Posterior vena cava (tissue), 2 donors: ENCODE data around the gene ANO6. TPM values are rescaled to one million over a fixed set of nuclear protein-coding genes. Genes with fewer than 3 reads are reported as not detected.
"Not testable (repeated sequence)": the region's sequence is repeated elsewhere in the genome, so short reads cannot be mapped to it uniquely, and the experiment has no call there.

Experiments used
- DNase-seq: peaks from one replicate; pipeline ENCODE4 v3.0.0-alpha.2; 2020; ENCODE audit warnings: low spot score
- intact Hi-C, 2 donors: fragments of 100-400 bp; cut with DNase I; formaldehyde crosslinking; loops; one replicate each; pipeline versions ENCODE4 v1.14.1 to v1.14.2; 2022 to 2023
- total RNA-seq, 2 donors: library from RNA; stranded (reverse); fragmentation: NEBNext Ultra II Directional; extraction: Animal tissue kit (Norgen Biotek cat#: 25700); gene quantifications; one replicate each; pipeline ENCODE4 v1.2.1, GENCODE V29; 2021
- donor health status: DM: yes; HTN: yes; CAD: no.
- donor health status: DM: yes; HTN: yes; CAD: no.

Gene ANO6
- total RNA-seq, 2 donors from 2014 or later, result 74.8 to 76.6 TPM

DNA sequence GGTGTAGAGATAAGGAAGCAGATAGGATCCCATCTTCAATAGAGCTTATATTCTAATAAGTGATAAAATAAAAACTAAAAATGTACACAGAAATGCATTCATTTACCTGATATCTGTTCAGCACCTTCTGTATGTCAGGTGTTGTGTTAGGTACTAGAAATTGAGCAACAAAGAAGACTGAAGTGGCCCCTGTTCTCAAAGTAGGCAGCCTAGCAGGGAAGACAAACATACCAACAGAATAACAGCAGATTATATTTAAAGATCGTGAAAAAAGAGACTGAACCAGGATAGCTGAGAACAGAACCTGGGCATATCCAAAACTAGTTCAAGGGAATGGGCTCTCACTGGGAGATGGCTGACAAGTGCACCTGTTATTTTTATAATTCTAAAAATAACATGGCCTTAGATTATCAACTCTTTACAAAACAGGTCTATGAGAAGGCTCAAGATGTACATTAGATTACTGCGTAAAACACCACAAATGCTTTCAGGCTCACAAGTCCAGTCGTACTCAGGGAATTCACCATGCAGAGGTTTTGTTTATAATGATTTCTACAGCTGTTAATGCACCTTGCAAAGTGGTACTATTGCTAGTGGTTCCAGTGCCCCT, 16.4 kb downstream of the ANO6 start:
- no peak for DNase-seq
- intact Hi-C loops, result no loop called here

DNA sequence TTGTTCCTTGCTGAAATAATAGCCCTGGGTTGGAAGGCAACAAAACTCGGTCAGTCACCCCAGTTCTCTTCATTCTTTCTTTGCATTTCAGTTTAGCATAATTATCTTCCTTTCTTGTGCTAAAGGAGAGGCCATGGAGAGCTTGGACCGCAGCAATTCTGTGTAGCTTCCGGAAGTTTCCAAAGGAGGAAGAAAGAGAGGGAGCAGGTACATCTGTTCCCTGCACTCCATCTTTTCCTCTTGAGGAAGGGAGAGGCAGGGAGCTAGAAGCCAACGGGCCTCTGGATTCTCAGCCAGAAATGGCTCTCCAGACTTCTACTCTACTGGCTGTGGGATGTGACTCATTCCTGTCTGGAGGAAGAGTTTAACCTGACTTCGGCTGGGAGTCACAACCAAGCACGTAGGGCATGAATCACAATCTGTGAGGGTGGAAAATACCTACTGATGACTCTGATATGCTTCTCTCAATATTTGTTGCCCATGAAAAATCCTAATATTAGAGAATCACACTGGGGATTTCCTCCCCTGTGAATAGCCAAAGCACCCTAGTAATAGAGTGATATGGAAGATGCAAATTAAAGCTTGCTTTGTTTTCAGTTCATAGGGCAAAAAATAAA, 17.0 kb downstream of the ANO6 start:
- intact Hi-C loops, result no loop called here
- no peak for DNase-seq

DNA sequence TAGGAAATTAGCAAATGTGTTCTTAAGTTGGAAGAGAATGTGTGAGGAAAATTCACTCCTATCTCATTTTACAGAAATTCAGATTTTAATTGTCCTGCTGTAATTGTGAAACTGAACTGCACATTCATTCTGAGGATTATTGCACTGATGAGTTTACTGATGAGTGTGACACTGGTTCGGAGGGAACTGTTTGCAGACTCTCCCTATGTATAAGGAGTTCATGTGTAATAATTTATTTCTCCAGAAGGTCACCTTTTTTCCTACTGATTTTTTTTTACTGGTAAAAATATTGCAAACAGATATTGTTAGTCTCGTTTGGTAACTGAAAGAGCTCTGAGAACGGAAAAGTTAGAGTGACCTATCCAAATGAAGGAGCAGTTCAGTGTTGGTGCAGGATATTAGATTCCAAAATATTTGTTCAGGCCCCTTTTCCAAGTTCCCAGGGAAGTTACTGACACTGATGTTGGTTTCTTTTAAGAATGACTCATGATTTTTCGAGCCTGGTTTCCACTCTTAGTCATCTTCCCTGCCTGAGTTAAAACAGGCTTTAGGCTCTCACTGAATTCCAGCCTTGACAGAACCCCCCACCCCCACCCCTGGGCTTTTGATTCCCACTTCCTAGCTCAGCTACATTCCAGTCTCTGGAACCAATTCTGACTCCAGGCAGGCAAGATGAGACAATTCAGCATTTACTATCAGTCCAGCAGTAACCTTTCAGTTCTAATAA, 18.4 kb downstream of the ANO6 start:
- intact Hi-C loops, result no loop called here
- DNase-seq, result no peak

DNA sequence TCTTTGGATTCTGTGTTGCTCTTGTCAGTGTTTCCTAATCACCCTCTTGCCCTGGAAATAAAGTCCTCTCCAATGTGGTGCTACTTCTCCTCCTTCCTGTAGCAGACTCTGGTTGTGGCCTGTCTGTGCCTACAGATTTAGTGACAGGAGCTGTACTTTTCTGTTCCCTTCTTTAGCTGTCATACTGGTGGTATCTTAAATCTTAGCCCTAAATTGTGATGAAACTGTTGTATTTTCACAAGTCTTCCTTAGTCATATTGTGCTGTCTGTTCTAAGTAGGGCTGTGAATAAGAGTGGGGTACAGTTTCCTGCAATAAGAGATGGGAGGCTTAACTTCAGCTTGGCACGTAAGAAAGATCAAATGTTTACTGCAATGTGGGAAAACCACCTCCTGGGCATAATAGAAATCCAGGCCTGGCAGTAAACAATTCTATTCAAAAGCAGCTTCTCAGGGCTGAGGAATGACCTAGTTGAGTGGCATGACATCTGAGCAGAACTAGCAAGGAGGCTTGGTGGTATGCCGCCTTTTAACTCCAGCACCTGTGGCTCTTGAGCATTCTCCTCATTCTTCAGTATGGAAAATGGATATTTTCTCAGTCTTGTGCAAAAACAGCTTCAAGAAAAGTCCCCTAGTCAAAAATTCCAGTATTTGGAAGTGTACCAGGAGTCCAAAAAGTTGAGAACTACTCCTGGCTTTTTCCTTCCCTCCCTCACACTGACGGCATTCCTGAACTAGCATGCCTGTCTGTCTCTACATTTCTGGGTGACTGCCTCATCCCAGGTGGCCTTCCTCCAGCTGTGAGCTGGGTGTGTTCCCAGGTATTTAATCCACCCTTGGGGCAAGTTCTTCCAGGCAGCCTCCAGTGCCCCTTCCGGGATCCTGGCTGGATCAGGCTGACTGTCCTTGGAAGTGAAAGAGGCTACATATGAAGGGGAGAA, 19.5 kb downstream of the ANO6 start:
- intact Hi-C loops, result no loop called here
- no peak for DNase-seq

DNA sequence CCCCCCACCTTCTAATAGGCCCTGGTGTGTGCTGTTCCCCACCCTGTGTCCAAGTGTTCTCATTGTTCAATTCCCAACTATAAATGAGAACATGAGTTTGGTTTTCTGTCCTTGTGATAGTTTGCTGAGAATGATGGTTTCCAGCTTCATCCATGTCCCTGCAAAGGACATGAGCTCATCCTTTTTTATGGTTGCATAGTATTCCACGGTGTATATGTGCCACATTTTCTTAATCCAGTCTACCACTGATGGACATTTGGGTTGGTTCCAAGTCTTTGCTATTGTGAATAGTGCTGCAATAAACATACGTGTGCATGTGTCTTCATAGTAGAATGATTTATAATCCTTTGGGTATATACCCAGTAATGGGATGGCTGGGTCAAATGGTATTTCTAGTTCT, 20.5 kb downstream of the ANO6 start:
- DNase-seq, intact Hi-C loops: not testable (repeated sequence)

DNA sequence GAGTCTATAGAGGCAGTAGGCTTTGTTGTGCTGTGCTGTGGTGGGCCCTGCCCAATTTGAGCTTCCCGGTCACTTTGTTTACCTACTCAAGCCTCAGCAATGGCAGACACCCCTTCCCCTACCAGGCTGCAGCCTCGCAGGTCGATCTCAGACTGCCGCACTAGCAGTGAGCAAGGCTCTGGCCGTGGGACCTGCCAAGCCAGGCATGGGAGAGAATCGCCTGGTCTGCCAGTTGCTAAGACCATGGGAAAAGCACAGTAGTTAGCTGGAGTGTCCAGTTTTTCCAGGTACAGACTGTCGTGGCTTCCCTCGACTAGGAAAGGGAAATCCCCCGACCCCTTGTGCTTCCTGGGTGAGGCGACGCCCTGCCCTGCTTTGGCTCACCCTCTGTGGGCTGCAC, 26.3 kb downstream of the ANO6 start:
- intact Hi-C loops, result no loop called here
- DNase-seq, result no peak

DNA sequence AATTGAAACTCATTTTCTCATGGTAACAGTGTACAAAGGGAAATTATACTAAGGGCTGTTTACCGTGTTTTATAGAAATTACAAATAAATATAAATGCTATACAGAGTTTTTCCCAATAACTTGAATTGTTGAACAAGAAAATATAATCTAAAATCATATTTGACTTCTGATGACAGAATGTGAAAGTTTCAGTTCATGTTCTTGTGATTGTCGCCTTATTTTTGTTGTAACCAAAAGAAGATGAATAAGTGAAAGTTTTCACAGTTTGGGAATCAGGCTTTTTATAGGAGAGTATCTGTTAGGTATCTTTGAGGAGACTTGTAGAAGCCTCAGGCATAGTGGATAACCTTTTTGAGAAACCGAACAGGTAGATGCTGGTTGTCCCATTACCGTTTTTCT, 28.1 kb downstream of the ANO6 start:
- no peak for DNase-seq
- intact Hi-C loops, result no loop called here

DNA sequence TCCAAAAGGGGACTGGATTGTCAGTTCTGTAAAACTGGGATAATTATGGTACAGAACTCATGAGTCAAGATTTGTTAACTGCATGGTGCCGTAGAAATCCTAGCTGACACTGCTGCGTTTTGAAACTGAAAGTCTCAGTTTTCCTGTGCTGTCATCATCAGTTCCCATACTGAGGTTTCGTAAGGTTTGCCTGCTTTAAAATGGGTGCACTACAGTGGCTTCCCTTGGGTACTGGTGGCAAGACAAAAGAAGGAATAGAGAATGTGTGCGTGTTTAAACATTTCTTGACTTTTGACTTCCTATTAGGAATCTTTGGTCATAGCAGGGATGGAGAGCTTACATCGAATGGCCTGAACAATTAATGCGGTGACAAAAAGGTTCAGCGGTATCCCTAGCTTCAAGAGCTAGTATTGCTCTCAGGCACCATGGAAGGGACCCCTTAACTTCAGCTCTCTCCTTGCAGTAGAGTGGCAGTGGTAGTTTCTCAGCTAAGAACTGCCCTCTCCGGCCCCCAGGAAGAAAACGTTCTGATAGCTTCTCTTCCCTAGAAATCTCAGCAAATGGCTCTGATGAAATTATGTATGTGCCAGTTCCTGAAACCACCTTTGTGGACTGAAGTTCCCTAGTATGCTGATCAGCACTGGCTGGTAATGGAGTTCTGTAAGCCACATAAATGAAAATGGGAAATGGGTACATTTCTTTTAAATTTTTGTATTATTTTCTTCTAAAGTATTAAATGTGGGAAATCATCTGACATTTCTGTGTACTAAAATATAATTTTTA, 28.9 kb downstream of the ANO6 start:
- DNase-seq, result no peak
- intact Hi-C loops, result no loop called here

DNA sequence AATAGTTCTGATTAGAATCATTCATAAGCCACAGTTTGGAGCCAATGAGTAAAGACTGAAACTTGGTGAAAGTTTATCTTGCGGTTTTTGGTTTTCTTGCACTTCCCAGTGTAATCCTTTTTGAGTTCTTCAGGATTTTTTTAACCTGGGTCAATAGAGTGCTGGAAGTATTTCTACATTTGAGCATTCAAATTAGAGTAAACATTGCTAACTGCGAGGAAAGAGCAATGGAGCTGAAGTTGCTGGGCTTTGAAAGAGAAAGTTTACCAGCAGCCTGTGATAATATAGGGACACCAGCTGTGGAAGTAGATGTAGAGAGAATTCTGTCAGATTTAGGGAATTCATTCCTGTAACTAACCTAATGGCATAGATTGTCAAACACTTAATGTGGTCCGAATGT, 30.3 kb downstream of the ANO6 start:
- DNase-seq, result no peak
- intact Hi-C loops, result no loop called here

DNA sequence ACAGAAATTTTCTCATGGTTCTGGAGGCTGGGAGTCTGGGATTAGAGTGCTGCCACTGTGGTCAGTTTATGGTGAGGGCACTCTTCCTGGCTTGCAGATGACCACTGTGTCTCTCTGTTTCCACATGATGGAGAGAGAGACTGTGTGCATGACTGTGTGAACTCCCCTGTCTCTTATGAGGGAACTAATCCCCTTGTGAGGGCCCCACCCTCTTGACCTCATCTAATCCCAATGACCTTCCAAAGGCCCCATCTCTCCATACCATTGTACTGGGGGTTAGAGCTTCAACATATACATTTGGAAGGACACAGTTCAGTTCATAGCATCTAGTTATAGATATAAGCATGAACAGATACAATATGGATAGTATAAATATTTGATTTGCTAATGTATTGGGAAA, 31.7 kb downstream of the ANO6 start:
- intact Hi-C loops, result no loop called here
- DNase-seq, result no peak

DNA sequence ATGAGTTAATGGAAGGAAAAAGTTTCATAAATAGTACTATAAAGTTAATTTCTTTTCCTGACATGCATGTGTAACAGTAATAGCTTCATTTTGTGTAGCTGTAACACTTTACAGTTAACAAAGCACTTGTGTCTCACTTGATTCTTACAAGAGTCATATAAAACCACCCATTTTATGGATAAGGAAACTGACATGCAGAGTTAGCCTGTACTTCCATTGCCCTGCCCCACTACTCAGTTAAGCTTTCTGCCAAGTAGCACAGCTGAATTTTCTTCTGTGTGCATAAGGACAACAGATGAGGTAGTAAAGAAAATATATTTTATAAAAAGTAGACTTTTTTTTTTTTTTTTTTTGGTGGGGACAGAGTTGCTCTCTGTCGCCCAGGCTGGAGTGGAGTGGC, 32.2 kb downstream of the ANO6 start:
- no peak for DNase-seq
- intact Hi-C loops, result no loop called here

DNA sequence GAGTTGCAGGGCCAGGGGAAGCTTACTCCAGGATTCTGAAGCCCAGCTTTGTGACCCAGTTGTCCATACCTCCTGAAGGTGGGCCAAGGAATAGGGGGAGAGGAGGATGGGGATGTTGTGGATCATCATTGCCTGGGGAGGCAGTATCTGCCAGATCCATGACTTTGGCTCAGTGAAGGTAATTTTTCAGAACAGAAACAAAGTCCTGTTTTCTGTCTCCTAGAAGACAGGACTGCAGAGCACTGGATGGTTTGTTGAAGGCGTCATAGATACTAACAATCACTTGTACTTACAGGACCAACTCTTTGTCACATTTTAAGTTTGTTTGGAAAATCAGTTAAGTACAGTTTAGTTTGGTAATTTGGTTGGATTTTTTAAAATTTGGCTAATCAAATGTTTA, 38.4 kb downstream of the ANO6 start:
- no peak for DNase-seq
- intact Hi-C loops, result no loop called here

DNA sequence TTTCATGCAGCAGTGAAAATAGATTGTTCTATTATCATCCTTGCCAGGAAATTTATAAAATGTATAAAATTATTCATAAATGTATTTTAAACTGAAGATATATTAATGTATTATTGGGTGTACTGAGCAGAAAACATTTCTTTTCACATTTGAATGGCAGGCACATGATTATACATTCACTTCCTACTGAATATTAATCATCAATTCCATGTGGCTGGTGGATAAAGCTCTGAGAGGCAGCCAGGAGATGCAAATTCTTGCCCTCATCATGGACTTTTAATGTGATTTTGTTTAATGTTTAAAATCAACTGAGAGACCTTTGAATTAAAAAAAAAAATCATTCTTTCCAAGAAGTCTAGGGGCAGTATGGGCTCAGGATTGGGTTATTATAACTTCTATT, 40.8 kb downstream of the ANO6 start:
- DNase-seq, result no peak
- intact Hi-C loops, result no loop called here

DNA sequence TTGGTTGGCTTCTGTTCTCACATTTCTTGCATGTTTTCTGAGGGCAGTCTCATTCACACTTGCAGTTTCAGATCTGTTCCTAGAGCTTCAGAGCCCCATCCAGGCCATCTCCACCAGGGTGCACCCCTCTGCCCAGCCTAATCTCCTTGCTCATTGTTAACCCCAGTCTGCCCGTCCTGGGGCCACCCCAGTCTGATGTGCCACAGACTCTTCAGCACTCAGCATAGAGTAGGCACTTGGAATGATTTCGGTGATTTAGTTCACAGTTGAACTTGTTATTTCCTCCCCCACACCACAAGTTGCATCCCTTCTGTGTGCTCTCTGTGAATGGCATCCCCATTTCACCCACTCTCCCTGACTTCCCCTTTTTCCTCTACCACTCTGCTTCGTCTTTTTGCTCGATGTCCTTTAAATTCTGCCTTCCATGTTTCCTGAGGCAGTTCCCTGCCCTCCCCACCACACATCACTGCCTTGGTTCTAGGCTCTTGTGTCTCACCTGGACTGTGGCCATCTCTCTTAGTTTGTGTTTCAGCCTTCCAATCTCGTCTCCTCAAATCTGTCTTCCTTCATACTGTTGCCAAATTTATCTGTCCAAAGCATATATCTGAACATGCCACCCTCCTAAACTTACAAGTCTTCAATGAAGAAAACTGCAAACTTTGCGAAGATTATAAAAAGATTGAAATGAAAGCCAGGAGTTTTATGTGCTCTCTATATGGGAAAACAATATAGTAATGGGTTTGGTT, 41.5 kb downstream of the ANO6 start:
- DNase-seq, result no peak
- intact Hi-C loops, result no loop called here

DNA sequence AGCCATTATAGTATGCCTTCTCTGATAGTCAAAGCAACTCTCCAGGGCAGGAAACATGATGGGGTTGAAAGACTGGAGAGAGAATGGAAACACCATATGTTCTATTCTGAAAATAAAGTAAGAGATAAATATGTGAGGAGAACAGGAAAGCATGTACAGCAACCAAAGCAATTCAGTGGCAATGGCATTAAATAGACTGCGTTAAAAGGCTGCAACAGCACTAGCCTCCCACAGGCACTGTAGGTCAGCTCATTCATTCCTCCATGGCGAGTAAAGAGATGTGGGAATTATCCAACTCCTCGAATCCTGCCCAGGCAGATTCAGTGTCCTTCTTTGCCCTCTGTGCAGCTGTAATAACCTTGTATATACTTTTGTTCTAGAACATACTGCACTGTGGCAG, 43.8 kb downstream of the ANO6 start:
- intact Hi-C loops, result no loop called here
- DNase-seq, result no peak

DNA sequence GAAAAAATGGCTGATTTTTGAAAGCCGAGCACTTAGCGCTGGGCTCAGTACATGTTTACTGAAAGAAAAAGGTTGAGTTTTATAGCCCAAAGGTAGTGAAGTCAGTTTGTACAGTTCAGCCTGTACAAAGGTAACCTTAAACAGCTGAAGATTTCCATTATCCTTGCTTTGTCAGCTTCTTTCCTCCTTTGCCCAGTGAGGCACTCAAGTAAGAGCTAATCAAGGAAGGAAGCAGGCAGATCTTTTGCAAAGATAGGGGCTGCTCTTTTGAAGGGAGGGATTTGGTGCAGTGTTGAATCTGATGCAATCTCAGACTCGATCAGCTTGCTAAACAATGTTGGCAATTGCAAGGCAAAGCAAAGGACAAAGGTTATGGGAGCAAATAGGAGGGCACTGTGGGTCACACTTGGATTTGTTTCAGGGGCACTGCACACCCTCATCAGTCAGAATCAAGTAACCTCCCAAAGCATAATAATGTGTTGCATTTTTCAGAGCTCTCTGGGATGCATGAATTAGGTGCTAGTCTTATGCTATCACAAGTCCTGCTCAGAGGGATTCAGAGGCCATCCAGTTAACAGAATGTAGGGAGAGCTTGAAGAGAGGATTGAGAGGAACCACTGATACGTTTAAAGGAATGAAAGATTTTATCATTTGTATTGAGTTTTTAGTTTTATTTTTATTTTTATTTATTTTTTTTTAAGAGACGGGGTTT, 44.4 kb downstream of the ANO6 start:
- intact Hi-C loops, result no loop called here
- no peak for DNase-seq

DNA sequence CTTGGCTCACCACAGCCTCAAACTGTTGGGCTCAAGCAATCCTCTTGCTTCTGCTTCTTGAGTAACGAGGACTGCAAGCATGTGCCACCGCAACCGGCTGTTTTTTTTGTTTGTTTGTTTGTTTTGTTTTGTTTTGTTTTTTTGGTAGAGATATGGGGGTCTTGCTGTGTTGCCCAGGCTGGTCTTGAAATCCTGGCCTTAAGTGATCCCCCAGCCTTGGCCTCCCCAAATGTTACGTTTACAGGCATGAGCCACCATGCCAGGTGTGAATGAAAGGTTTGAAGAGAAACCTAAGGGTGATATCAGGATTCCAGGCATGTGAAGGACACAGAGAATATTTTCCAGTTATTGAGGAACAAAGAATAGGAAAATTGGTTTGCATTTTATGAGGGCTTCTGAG, 45.0 kb downstream of the ANO6 start:
- intact Hi-C loops, result no loop called here
- DNase-seq, result no peak

DNA sequence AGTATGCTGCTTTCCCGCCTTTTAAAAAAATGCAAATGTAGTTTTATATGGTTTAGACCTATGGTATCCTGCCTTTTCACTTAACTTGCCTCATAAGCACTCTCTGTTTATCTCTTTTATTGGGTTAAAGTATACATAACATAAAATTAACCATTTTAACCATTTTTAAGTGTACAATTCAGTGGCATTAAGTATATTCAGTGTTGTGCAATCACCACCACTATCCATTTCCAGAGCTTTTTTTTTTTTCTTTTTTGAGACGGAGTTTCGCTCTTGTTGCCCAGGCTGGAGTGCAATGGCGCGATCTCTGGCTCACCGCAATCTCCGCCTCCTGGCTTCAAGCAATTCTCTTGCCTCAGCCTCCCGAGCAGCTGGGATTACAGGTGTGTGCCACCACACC, 46.3 kb downstream of the ANO6 start:
- intact Hi-C loops, result not testable (repeated sequence)

More for the DNA sequence above, 46.3 kb downstream of the ANO6 start:
- not testable (repeated sequence) for DNase-seq
